HUES64 (cell line): ENCODE results near the gene IGF1R.
"Not testable (repeated sequence)": the region's sequence is repeated elsewhere in the genome, so short reads cannot be mapped to it uniquely, and the experiment has no call there.

Experiments
- H3K27ac ChIP-seq: 2 replicates; pipeline ENCODE4 v1.7.0; 2013; ENCODE audit warnings: low read depth, low read length, inconsistent platforms
- H3K27me3 ChIP-seq: 2 replicates; pipeline ENCODE4 v1.6.1; 2013; ENCODE audit warnings: mild to moderate bottlenecking, low read length; ENCODE audit not compliant: insufficient read depth
- H3K36me3 ChIP-seq: 2 replicates; pipeline ENCODE4 v1.6.1; 2013; ENCODE audit warnings: mild to moderate bottlenecking, low read length; ENCODE audit not compliant: insufficient read depth
- H3K4me1 ChIP-seq: 2 replicates; pipeline ENCODE4 v1.6.1; 2013; ENCODE audit warnings: mild to moderate bottlenecking, low read length, moderate library complexity; ENCODE audit not compliant: insufficient read depth
- H3K4me3 ChIP-seq: 2 replicates; pipeline ENCODE4 v1.5.1; 2013; ENCODE audit warnings: mild to moderate bottlenecking, low read length, moderate library complexity
- H3K9ac ChIP-seq: 2 replicates; pipeline ENCODE4 v1.6.1; 2013; ENCODE audit warnings: mild to moderate bottlenecking, low read depth, low read length
- H3K9me3 ChIP-seq: 2 replicates; pipeline ENCODE4 v1.6.1; 2013; ENCODE audit warnings: low read depth, low read length; ENCODE audit not compliant: insufficient read depth
- WGBS: fragments of 150-250, 120-280 bp; methylation state at CpG from one replicate; pipeline ENCODE4 v1.1.7; 2013; ENCODE audit warnings: missing lambda C conversion rate; 5-methylcytosine and 5-hydroxymethylcytosine counted together

Gene IGF1R

DNA sequence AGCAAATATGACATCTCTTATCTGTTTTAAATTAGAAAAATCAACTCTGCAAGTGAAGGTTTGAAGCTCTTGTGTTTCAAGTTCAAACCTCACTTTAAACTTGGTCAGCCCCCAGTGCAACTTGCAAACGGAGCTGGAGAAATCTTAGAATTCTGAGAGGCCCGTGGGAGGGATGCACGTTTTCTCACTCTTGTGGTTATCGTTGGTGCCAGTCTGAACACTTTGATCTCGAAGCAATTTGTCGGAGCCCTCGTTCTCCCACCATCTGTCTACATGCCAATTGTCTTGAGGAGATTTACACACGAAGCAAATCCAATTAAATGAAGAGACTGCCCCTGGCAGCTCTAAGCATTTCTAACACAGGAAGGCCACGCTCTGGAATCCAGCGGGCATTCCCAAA is 355.0 kb downstream of the IGF1R start:
- H3K4me1 ChIP-seq, H3K27me3 ChIP-seq, H3K27ac ChIP-seq, H3K9me3 ChIP-seq, H3K4me3 ChIP-seq, H3K36me3 ChIP-seq, H3K9ac ChIP-seq: not testable (repeated sequence)
- 87% methylated on average over 7 of the region's 10 CpGs for WGBS

DNA sequence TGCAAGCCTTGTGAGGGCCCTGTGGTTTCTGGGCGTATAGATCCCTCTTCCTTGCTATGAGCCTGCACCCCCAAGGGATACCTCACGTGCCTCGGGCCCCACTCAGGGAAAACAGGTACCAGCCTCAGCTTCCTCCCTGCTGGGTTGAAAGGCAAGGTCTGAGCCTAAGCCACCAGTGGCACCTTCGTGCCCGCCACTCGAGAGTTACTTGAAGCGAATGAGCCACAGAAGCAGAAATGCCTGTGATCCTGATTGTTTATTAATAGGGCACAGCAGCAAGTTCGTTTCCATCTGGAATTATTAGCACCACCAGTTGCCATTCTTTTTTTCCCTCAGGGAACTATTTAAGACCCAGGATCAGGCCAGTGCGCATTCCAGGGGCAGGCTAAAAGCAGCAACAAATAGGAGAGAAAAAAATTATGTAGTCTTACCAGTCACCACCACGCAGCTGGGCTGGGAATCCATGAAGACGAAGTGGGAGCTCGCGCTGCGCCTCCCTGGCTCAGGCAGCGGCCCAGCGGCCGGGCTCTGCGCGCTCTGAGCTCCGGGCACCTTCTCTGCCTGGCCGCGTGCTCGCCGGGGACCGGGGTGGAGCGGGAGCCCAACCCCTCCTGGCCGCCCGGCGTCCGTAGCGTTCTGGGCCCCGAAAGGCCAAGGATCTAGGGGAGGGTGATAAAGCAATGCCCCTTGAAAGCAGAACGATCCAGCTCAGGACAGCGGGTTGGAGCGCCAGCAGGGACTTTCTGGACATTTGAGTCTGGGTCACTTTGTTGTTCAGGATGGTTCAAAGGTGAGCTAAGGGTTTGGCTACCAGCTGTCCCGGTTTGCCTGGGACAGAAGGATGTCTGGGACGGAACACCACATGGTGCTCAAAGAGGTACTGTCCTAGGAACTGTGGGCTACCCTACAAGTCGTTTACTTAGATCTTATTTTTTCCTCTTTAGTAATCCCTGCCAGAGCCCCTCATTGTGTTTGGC is 356.9 kb downstream of the IGF1R start:
- H3K9ac ChIP-seq, H3K27me3 ChIP-seq, H3K4me3 ChIP-seq, H3K36me3 ChIP-seq, H3K9me3 ChIP-seq, H3K4me1 ChIP-seq, H3K27ac ChIP-seq: not testable (repeated sequence)
- WGBS, result 94% methylated on average over 34 of the region's 38 CpGs

DNA sequence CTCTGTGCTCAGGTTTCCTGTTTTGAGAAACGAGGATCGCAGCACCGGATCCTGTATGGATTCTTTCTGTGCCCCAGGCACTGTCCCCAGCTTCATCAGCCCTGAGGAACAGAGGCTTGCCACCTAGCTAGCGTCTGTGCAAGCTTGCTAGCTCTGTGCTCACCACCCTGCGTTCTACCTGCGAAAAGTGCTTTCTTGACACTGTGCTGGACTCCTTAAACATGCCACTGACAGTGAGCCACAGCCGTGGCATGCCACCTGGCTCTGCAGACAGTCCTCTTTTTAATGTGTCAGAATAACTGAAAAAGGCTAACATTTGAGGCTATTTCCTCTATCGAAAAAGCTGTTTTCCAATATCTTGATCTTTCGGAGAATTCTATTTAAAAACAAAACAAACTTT is 357.8 kb downstream of the IGF1R start:
- WGBS, result 85% methylated on average over 9 of the region's 9 CpGs
- Histone ChIP-seq H3K27ac (no peak overlapping the region), H3K27me3 (no peaks in the 10 kb centered on the region), H3K9ac (no peak overlapping the region), H3K4me1 (no peaks in the 10 kb centered on the region), H3K4me3 (no peak overlapping the region), H3K9me3 (no peaks in the 10 kb centered on the region), H3K36me3 (no peaks in the 10 kb centered on the region)

DNA sequence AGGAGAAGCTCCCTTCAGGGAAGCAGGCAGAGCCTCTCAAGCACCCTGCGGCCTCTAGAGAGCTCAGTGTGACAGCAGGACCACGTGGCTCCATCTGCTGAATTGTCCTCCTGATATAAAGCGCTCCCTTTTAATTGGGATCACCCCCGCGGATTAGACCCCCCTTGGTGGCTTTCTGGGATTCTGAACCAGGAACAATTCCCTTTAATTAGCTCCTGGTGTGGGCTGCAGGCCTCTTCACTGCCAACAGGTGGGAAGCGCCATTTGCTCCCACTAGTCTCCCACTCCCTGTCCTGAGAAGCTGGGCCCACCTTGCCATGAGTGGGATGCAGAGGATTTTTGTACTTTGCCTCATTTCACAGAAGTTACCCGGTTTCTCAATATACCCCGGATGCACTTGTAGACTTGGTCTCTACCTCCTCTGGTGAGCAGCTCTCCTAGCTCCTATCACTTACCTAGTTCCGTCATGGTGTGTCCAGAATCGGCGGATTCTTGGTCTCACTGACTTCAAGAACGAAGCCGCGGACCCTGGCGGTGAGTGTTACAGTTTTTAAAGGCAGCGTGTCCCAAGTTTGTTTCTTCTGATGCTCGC is 358.7 kb downstream of the IGF1R start:
- H3K27ac ChIP-seq, result no peak overlapping the region
- H3K4me1 ChIP-seq, result no peaks in the 10 kb centered on the region
- H3K27me3 ChIP-seq, result no peaks in the 10 kb centered on the region
- no peak overlapping the region for H3K9ac ChIP-seq
- no peaks in the 10 kb centered on the region for H3K9me3 ChIP-seq
- H3K4me3 ChIP-seq, result no peak overlapping the region
- 93% methylated on average over 17 of the region's 17 CpGs for WGBS
- no peaks in the 10 kb centered on the region for H3K36me3 ChIP-seq

DNA sequence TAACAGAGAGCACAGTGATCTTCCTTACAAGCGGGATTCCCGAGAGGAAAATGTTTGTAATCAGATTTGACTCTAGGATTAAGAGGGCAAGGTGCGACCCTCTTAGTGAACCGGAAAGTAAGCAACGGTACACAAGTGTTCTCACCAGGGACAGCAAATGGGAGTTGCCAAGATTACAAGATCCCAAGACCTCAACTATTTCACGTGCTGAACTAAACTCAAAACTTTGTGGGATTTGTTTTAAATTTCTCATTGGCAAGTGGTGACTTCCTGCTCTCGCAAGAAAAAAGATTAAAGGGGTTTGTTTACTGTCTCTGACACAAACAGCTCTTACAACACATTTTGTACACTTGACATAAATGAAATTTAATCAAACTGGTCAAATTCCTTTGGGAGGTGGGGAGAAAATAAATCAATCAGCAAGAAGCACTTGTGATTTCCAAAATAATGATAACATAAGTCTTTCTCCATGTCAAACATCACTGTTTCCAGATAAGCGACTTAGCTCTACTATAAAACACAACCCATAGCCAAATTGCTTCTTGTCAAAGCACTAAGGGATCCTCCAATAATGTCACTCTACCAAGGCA is 361.5 kb downstream of the IGF1R start:
- Histone ChIP-seq H3K27me3 (no peaks in the 10 kb centered on the region), H3K4me3 (no peak overlapping the region), H3K27ac (no peak overlapping the region), H3K36me3 (no peaks in the 10 kb centered on the region), H3K9me3 (no peaks in the 10 kb centered on the region), H3K4me1 (no peaks in the 10 kb centered on the region), H3K9ac (no peak overlapping the region)
- 84% methylated on average over 8 of the region's 8 CpGs for WGBS

DNA sequence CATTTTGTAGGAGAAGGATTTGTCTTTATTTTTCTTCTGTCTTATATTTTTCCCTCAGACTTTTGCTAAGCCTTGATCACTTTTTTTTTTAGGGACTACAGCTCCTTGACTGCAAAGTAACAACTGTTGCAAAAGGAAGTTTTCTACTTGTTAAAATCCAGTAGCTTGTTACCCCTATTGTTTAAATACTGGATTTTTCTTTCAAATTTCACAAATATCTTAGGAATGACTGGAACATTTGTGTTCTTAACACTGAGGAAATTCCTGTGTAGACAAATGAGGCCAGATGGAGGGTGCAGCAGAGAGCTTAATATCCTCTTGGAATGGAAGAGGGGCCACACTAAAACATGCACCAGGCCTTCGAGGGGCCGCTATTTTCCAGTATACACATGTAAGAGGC is 362.4 kb downstream of the IGF1R start:
- Histone ChIP-seq H3K27me3 (peaks cover under 1% of the 10 kb centered on the region; the same call in 1 of the 2 replicates), H3K27ac (no peak overlapping the region), H3K36me3 (no peaks in the 10 kb centered on the region), H3K9me3 (no peaks in the 10 kb centered on the region), H3K4me3 (no peak overlapping the region), H3K4me1 (no peaks in the 10 kb centered on the region), H3K9ac (no peak overlapping the region)
- WGBS, result 88% methylated on average over 2 of the region's 2 CpGs
